ENCODE results near the gene INPP4B. TPM values are rescaled to one million over a fixed set of nuclear protein-coding genes. Genes with fewer than 3 reads are reported as not detected.
A peak's percentile ranks its signal among the peaks of the same experiment; 100 is the strongest.

The INPP4B gene
- total and polyA plus RNA-seq, 2 donors from 2014 or later: 2.6 to 18.9 TPM

GRCh38 chr4:142858965-142859364 lies 12.9 kb upstream of the INPP4B start:
- Histone ChIP-seq H3K4me1 (ENCODE audit: control insufficient read depth in 2 of 3, insufficient read depth in 2 of 3, low read depth in 1 of 3, low read length in 3 of 3) (no peaks in the 10 kb centered on the region), H3K4me3 (ENCODE audit: low read length in 3 of 3) (no peak overlapping the region), H3K9ac (ENCODE audit: low read length in 3 of 3) (no peak overlapping the region), H3K27me3 (ENCODE audit: control insufficient read depth, insufficient read depth, low read length) (no peaks in the 10 kb centered on the region), H3K27ac (ENCODE audit: low read depth in 2 of 2, low read length in 2 of 2) (no peak overlapping the region), H3K36me3 (ENCODE audit: control insufficient read depth in 2 of 3, insufficient read depth in 3 of 3, low read length in 3 of 3) (no peaks in the 10 kb centered on the region), H3K9me3 (ENCODE audit: control insufficient read depth in 2 of 3, insufficient read depth in 1 of 3, low read length in 3 of 3) (no peaks in the 10 kb centered on the region)
- DNase-seq (peak in 1 of 5 donors; percentile 3), FAIRE-seq (no peak)
- no peak for TF ChIP-seq CTCF (IDR thresholded peaks at IDR 0.05; ENCODE audit: borderline replicate concordance, extremely low read depth, insufficient read depth)
- intact Hi-C loops (cut with DNase I): no loop called here

GRCh38 chr4:142858446-142858845 lies 12.3 kb upstream of the INPP4B start:
- Histone ChIP-seq H3K27me3 (ENCODE audit: control insufficient read depth, insufficient read depth, low read length) (no peaks in the 10 kb centered on the region), H3K27ac (ENCODE audit: low read depth in 2 of 2, low read length in 2 of 2) (no peak overlapping the region), H3K4me3 (ENCODE audit: low read length in 3 of 3) (no peak overlapping the region), H3K4me1 (ENCODE audit: control insufficient read depth in 2 of 3, insufficient read depth in 2 of 3, low read depth in 1 of 3, low read length in 3 of 3) (no peaks in the 10 kb centered on the region), H3K36me3 (ENCODE audit: control insufficient read depth in 2 of 3, insufficient read depth in 3 of 3, low read length in 3 of 3) (no peaks in the 10 kb centered on the region), H3K9ac (ENCODE audit: low read length in 3 of 3) (no peak overlapping the region), H3K9me3 (ENCODE audit: control insufficient read depth in 2 of 3, insufficient read depth in 1 of 3, low read length in 3 of 3) (no peaks in the 10 kb centered on the region)
- FAIRE-seq (no peak), DNase-seq (no peak)
- TF ChIP-seq CTCF (IDR thresholded peaks at IDR 0.05; ENCODE audit: borderline replicate concordance, extremely low read depth, insufficient read depth): no peak
- intact Hi-C loops (cut with DNase I): no loop called here

- Histone ChIP-seq H3K36me3 (ENCODE audit: control insufficient read depth in 2 of 3, insufficient read depth in 3 of 3, low read length in 3 of 3) (no peaks in the 10 kb centered on the region), H3K9ac (ENCODE audit: low read length in 3 of 3) (no peak overlapping the region), H3K4me1 (ENCODE audit: control insufficient read depth in 2 of 3, insufficient read depth in 2 of 3, low read depth in 1 of 3, low read length in 3 of 3) (no peaks in the 10 kb centered on the region), H3K27me3 (ENCODE audit: control insufficient read depth, insufficient read depth, low read length) (no peaks in the 10 kb centered on the region), H3K4me3 (ENCODE audit: low read length in 3 of 3) (no peak overlapping the region), H3K27ac (ENCODE audit: low read depth in 2 of 2, low read length in 2 of 2) (no peak overlapping the region), H3K9me3 (ENCODE audit: control insufficient read depth in 2 of 3, insufficient read depth in 1 of 3, low read length in 3 of 3) (no peaks in the 10 kb centered on the region)
- FAIRE-seq (no peak), DNase-seq (no peak)
- intact Hi-C loops (cut with DNase I): no loop called here
- no peak for TF ChIP-seq CTCF (IDR thresholded peaks at IDR 0.05; ENCODE audit: borderline replicate concordance, extremely low read depth, insufficient read depth)
Measured at GRCh38 chr4:142856576-142856975, 10.5 kb upstream of the INPP4B start.

GRCh38 chr4:142850478-142850877 lies 4.4 kb upstream of the INPP4B start:
- Histone ChIP-seq H3K4me3 (ENCODE audit: low read length in 3 of 3) (no peak overlapping the region), H3K4me1 (ENCODE audit: control insufficient read depth in 2 of 3, insufficient read depth in 2 of 3, low read depth in 1 of 3, low read length in 3 of 3) (peaks cover 0 to 4% (median 0%) of the 10 kb centered on the region in 3 donors), H3K9ac (ENCODE audit: low read length in 3 of 3) (no peak overlapping the region), H3K36me3 (ENCODE audit: control insufficient read depth in 2 of 3, insufficient read depth in 3 of 3, low read length in 3 of 3) (no peaks in the 10 kb centered on the region), H3K27ac (ENCODE audit: low read depth in 2 of 2, low read length in 2 of 2) (no peak overlapping the region), H3K9me3 (ENCODE audit: control insufficient read depth in 2 of 3, insufficient read depth in 1 of 3, low read length in 3 of 3) (no peaks in the 10 kb centered on the region), H3K27me3 (ENCODE audit: control insufficient read depth, insufficient read depth, low read length) (no peaks in the 10 kb centered on the region)
- intact Hi-C loops (cut with DNase I): no loop called here
- peak in 1 of 5 donors; percentile 10 for DNase-seq
- FAIRE-seq: no peak
- no peak for TF ChIP-seq CTCF (IDR thresholded peaks at IDR 0.05; ENCODE audit: borderline replicate concordance, extremely low read depth, insufficient read depth)
